ENCODE data around the gene DIAPH3. TPM values are rescaled to one million over a fixed set of nuclear protein-coding genes. Genes with fewer than 3 reads are reported as not detected.

Gene DIAPH3
- total RNA-seq, 3 donors from 2014 or later, result 1.3 to 5.7 (median 3.1) TPM

DNA sequence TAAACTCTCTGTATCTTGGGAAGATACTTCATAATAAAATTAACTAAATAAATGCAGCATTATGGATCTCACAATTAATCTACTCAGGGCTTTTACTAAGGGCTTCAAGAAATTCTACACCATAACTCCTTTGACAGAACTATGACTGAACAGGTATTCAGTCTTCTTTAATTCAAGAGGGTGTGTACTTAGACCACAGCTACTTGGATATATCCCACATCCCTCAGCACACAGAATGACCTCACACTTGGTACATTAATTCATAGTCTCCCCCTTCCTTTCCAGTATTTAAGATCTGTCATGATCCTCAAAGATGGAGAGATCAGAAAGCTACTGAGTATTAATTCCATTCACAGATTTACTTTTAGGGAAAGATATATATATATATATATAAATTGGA, 11.6 kb downstream of the DIAPH3 start:
- Histone ChIP-seq H3K36me3 (ENCODE audit: low read depth) (no peaks in the 10 kb centered on the region), H3K4me3 (no peak overlapping the region), H3K9me3 (no peaks in the 10 kb centered on the region), H3K4me1 (ENCODE audit: low read depth) (no peaks in the 10 kb centered on the region)
- TF ChIP-seq CTCF (IDR thresholded peaks at IDR 0.05), result no peak
- intact Hi-C loops (cut with DNase I, micrococcal nuclease), result no loop called here
- ATAC-seq (no peak), DNase-seq (no peak)

GRCh38 chr13:60150538-60150937, 13.2 kb downstream of the DIAPH3 start:
- peak; percentile 52 for ATAC-seq
- H3K4me3 ChIP-seq, result no peak overlapping the region
- no peaks in the 10 kb centered on the region for H3K36me3 ChIP-seq (ENCODE audit: low read depth)
- intact Hi-C loops (cut with DNase I, micrococcal nuclease), result no loop called here
- H3K9me3 ChIP-seq, result no peaks in the 10 kb centered on the region
- H3K4me1 ChIP-seq (ENCODE audit: low read depth), result peaks cover 9% of the 10 kb centered on the region
- TF ChIP-seq CTCF (IDR thresholded peaks at IDR 0.05), result no peak
- no peak for DNase-seq

- Histone ChIP-seq H3K4me3 (no peak overlapping the region), H3K4me1 (ENCODE audit: low read depth) (peaks cover 9% of the 10 kb centered on the region), H3K36me3 (ENCODE audit: low read depth) (no peaks in the 10 kb centered on the region), H3K9me3 (no peaks in the 10 kb centered on the region)
- no peak for DNase-seq
- ATAC-seq, result no peak
- no peak for TF ChIP-seq CTCF (IDR thresholded peaks at IDR 0.05)
- intact Hi-C loops (cut with DNase I, micrococcal nuclease), result no loop called here
Measured at GRCh38 chr13:60148918-60149317, 14.8 kb downstream of the DIAPH3 start.

- H3K36me3 ChIP-seq (ENCODE audit: low read depth), result no peaks in the 10 kb centered on the region
- peaks cover 9% of the 10 kb centered on the region for H3K4me1 ChIP-seq (ENCODE audit: low read depth)
- intact Hi-C loops (cut with DNase I, micrococcal nuclease), result no loop called here
- no peak for DNase-seq
- H3K9me3 ChIP-seq, result no peaks in the 10 kb centered on the region
- no peak for TF ChIP-seq CTCF (IDR thresholded peaks at IDR 0.05)
- no peak overlapping the region for H3K4me3 ChIP-seq
- ATAC-seq, result no peak
Measured at GRCh38 chr13:60147361-60147760, 16.4 kb downstream of the DIAPH3 start.

DNA sequence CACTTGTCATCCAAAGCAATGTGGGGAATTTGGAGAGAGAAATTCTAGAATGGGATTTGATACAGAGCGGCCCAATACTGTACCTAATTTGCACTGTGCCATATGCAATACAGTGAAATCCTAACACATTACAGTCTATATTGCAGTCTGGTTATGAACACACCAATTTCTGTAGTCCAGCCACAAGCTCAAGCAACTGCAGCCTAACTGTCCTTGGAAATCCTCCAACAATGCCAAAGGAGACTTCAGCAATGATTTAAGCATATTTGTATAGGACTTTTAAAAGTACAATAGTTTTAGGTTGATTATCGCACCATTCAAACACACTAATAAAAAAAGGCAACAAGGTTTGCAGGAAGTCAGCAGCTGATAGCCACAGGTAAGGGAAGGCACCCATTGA, 17.3 kb downstream of the DIAPH3 start:
- H3K4me1 ChIP-seq (ENCODE audit: low read depth), result peaks cover 9% of the 10 kb centered on the region
- DNase-seq (peak in 1 of 3 donors; percentile 23), ATAC-seq (peak; percentile 31)
- no peak overlapping the region for H3K4me3 ChIP-seq
- TF ChIP-seq CTCF (IDR thresholded peaks at IDR 0.05), result no peak
- intact Hi-C loops (cut with DNase I, micrococcal nuclease), result no loop called here
- H3K36me3 ChIP-seq (ENCODE audit: low read depth), result no peaks in the 10 kb centered on the region
- H3K9me3 ChIP-seq, result no peaks in the 10 kb centered on the region

GRCh38 chr13:60143775-60144174, 20.0 kb downstream of the DIAPH3 start:
- TF ChIP-seq CTCF (IDR thresholded peaks at IDR 0.05), result no peak
- ATAC-seq (no peak), DNase-seq (no peak)
- H3K4me1 ChIP-seq (ENCODE audit: low read depth), result peaks cover 9% of the 10 kb centered on the region
- H3K9me3 ChIP-seq, result no peaks in the 10 kb centered on the region
- no peak overlapping the region for H3K4me3 ChIP-seq
- intact Hi-C loops (cut with DNase I, micrococcal nuclease), result no loop called here
- H3K36me3 ChIP-seq (ENCODE audit: low read depth), result no peaks in the 10 kb centered on the region
